Fibroblast of lung (primary cell): Measurements from ENCODE around the gene UTP11. TPM values are rescaled to one million over a fixed set of nuclear protein-coding genes. Genes with fewer than 3 reads are reported as not detected.

Experiments used
- DNase-seq, 2 donors: peaks; one replicate each; pipeline versions ENCODE4 v3.0.0 to v3.0.0-alpha.2; 2010; ENCODE audit warnings: low read depth in 2 of 2
- H2AFZ ChIP-seq: 2 replicates; pipeline ENCODE4 v1.5.1; 2012; ENCODE audit warnings: low read length, control low read depth, inconsistent platforms
- H3K27ac ChIP-seq: 2 replicates; pipeline ENCODE4 v1.5.1; 2011; ENCODE audit warnings: low read length, control low read depth; ENCODE audit not compliant: insufficient read depth
- H3K27me3 ChIP-seq: 2 replicates; pipeline ENCODE4 v1.5.1; 2011; ENCODE audit warnings: mild to moderate bottlenecking, low read length; ENCODE audit not compliant: control insufficient read depth, insufficient read depth
- H3K36me3 ChIP-seq: 2 replicates; pipeline ENCODE4 v1.5.1; 2011; ENCODE audit warnings: low read length; ENCODE audit not compliant: control insufficient read depth, insufficient read depth
- H3K4me1 ChIP-seq: 2 replicates; pipeline ENCODE4 v1.5.1; 2011; ENCODE audit warnings: low read length; ENCODE audit not compliant: control insufficient read depth, insufficient read depth; ENCODE audit errors: extremely low read depth
- H3K4me2 ChIP-seq: 2 replicates; pipeline ENCODE4 v1.5.1; 2011; ENCODE audit warnings: low read length, control low read depth; ENCODE audit not compliant: insufficient read depth; ENCODE audit errors: extremely low read depth
- H3K4me3 ChIP-seq, 4 experiments: fragments of 200-600 bp in 1 of 4; sonication (generic) in 1 of 4; replicated peaks in 1 of 4; 2 replicates each; pipeline ENCODE4 v1.5.1; 2011 to 2016; ENCODE audit warnings: low read length in 4 of 4, low read depth in 3 of 4, mild to moderate bottlenecking in 3 of 4, control low read depth in 2 of 4, inconsistent platforms in 1 of 4, mixed read lengths in 1 of 4; ENCODE audit not compliant: insufficient read depth in 1 of 4; ENCODE audit errors: control extremely low read depth in 1 of 4
- H3K79me2 ChIP-seq: 2 replicates; pipeline ENCODE4 v1.5.1; 2012; ENCODE audit warnings: mild to moderate bottlenecking, low read length, inconsistent platforms; ENCODE audit not compliant: control insufficient read depth, insufficient read depth
- H3K9ac ChIP-seq: 2 replicates; pipeline ENCODE4 v1.5.1; 2011; ENCODE audit warnings: mild to moderate bottlenecking, low read length, control low read depth; ENCODE audit not compliant: insufficient read depth
- H3K9me3 ChIP-seq: 2 replicates; pipeline ENCODE4 v1.5.1; 2012; ENCODE audit warnings: low read depth, low read length; ENCODE audit not compliant: control insufficient read depth, insufficient read depth
- H4K20me1 ChIP-seq: 2 replicates; pipeline ENCODE4 v1.5.1; 2011; ENCODE audit warnings: low read length; ENCODE audit not compliant: control insufficient read depth, insufficient read depth; ENCODE audit errors: extremely low read depth
- EZH2 ChIP-seq: IDR thresholded peaks from 2 replicates; pipeline ENCODE4 v1.5.1; 2012; ENCODE audit warnings: low read length, control low read depth, mild to moderate bottlenecking; ENCODE audit errors: missing control alignments
- polyA plus RNA-seq, 2 donors: library from polyadenylated mRNA; depleted of rRNA in 1 of 2; stranded (reverse) in 1 of 2; unstranded in 1 of 2; fragments of >200 nt; gene quantifications; 2 replicates each; pipeline ENCODE4 v1.2.1, GENCODE V29; 2011 to 2012; ENCODE audit warnings: missing spikeins in 1 of 2
- total RNA-seq: library from RNA; depleted of rRNA; stranded (reverse); fragments of >200 nt; gene quantifications from 2 replicates; pipeline ENCODE4 v1.2.1, GENCODE V29; 2014
- TF ChIP-seq, protein P1 (sequence below), 2 donors: IDR thresholded peaks in 1 of 2; conservative IDR thresholded peaks in 1 of 2; 1 replicate in 1 of 2; 2 replicates in 1 of 2; pipeline ENCODE4 v1.5.1; 2011 to 2012; ENCODE audit warnings: low read length in 2 of 2, control low read depth in 1 of 2, inconsistent platforms in 1 of 2, low read depth in 1 of 2, mild to moderate bottlenecking in 1 of 2

UTP11 gene
- total and polyA plus RNA-seq, 2 donors (not counting 1 experiment from before 2014, with no cell fraction given): 34.8 to 56.5 TPM

DNA sequence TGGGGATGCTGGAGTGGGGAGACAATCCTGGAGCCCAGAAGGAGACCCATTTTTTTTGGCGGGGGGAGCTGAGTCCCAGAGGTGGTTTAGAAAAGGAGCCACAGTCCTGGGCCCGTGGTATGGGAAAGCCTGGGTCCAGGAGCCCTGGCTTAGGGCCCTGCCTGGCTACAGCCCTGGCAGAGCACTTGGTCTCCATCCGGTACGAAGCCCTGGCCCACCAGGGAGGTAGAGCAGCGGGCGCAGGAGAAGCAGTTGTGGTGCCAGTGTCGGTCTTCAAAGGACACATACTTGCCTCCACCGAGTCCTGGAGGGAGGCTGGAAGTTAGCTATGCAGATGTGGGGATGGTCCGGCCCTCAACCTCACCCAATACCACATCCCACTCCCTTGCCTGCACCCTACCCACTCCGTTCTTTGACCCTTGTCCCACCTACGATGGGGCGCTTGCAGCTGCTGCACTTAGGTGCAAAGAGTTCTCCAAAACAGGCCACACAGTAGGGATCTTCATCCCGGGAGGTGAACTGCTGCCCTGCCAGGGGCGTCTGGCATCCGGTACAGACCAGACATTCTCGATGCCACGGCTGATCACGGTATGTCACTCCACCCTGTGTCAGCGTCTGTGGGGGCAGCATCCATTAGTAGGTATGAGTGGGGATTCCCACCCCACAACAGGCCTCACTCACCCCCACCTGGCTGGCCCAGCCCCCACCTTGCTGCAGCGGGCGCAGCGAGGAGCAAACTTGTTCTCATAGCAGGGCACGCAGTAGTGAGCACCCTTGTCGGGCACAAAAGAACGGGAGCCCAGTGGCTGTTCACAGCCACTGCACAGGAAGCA lies 15.1 kb upstream of the UTP11 start:
- Histone ChIP-seq H2AFZ (no peak overlapping the region), H3K4me1 (peaks cover 58% of the 10 kb centered on the region), H3K27ac (peak overlapping the region; percentile 62), H3K4me2 (no peak overlapping the region), H3K36me3 (peaks cover 23% of the 10 kb centered on the region), H3K9me3 (no peaks in the 10 kb centered on the region), H3K9ac (no peak overlapping the region), H4K20me1 (no peaks in the 10 kb centered on the region), H3K4me3 (no peak overlapping the region), H3K27me3 (no peaks in the 10 kb centered on the region), H3K79me2 (peaks cover 31% of the 10 kb centered on the region)
- no peak for DNase-seq
- TF ChIP-seq, protein P1, sequence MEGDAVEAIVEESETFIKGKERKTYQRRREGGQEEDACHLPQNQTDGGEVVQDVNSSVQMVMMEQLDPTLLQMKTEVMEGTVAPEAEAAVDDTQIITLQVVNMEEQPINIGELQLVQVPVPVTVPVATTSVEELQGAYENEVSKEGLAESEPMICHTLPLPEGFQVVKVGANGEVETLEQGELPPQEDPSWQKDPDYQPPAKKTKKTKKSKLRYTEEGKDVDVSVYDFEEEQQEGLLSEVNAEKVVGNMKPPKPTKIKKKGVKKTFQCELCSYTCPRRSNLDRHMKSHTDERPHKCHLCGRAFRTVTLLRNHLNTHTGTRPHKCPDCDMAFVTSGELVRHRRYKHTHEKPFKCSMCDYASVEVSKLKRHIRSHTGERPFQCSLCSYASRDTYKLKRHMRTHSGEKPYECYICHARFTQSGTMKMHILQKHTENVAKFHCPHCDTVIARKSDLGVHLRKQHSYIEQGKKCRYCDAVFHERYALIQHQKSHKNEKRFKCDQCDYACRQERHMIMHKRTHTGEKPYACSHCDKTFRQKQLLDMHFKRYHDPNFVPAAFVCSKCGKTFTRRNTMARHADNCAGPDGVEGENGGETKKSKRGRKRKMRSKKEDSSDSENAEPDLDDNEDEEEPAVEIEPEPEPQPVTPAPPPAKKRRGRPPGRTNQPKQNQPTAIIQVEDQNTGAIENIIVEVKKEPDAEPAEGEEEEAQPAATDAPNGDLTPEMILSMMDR (conservative IDR thresholded peaks at IDR 0.05 in 1 of 2, IDR thresholded peaks at IDR 0.05 in 1 of 2; ENCODE audit: low read depth in 1 of 2, low read length in 2 of 2): no peak
- TF ChIP-seq EZH2: no peak

DNA sequence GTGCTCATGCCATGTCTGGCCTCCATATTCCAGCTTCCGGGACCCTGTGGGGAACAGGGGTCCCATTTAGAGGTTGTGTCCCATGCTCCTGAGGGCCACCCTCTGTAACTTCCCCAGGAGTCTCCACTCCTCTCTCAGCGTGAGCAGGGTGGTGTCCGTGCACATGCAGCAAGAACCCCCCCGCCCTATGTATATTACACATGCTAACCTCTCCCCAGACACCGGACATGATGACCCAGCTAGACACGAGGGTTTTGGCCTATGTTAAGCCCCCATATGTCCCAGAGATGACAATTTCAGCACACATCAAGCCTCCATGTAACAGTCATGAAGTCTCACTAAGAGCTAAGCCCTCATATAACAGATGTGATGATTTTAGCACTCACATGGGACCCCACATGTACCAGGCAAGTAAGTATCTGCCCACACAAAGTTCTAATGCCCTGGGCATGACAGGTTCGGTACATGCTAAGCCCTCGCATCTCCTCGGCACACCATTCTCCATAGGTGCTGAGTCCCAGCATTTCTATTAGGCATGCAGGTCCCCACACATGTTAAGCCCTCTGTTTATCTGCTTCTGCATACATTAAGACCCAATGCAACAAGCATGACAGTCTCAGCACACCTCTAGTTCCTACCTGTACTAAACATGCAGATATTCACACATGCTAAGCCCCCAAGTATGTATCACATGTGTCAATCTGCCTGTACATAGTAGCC lies 14.3 kb upstream of the UTP11 start:
- peaks cover 23% of the 10 kb centered on the region for H3K36me3 ChIP-seq
- H3K27ac ChIP-seq: no peak overlapping the region
- peaks cover 58% of the 10 kb centered on the region for H3K4me1 ChIP-seq

More for the DNA sequence above, 14.3 kb upstream of the UTP11 start:
- no peak for DNase-seq
- Histone ChIP-seq H3K27me3 (no peaks in the 10 kb centered on the region), H3K4me2 (no peak overlapping the region), H2AFZ (no peak overlapping the region), H3K79me2 (peaks cover 39% of the 10 kb centered on the region), H3K4me3 (no peak overlapping the region), H3K9ac (no peak overlapping the region), H4K20me1 (no peaks in the 10 kb centered on the region), H3K9me3 (no peaks in the 10 kb centered on the region)
- TF ChIP-seq, protein P1 (conservative IDR thresholded peaks at IDR 0.05 in 1 of 2, IDR thresholded peaks at IDR 0.05 in 1 of 2; ENCODE audit: low read depth in 1 of 2, low read length in 2 of 2): no peak
- no peak for TF ChIP-seq EZH2
